DLD1 (cell line): ENCODE measurements around the gene EEF1AKMT2.
"Not testable (repeated sequence)": the region's sequence is repeated elsewhere in the genome, so short reads cannot be mapped to it uniquely, and the experiment has no call there.

Source experiments
- in situ Hi-C: cut with HindIII; loops from 2 replicates; pipeline ENCODE4 v1.10.0; 2017; ENCODE audit warnings: low sequenced_read_pairs

Gene EEF1AKMT2

GRCh38 chr10:124791547-124792348, at the start of gene EEF1AKMT2:
Gene EEF1AKMT2 (minus strand): TSS chr10:124791887. CDS start chr10:124791833, 54 bp downstream.
- in situ Hi-C loops: no loop called here

- in situ Hi-C loops: no loop called here
These were observed 46.0 kb upstream of the EEF1AKMT2 start for GRCh38 chr10:124837687-124838086.

DNA sequence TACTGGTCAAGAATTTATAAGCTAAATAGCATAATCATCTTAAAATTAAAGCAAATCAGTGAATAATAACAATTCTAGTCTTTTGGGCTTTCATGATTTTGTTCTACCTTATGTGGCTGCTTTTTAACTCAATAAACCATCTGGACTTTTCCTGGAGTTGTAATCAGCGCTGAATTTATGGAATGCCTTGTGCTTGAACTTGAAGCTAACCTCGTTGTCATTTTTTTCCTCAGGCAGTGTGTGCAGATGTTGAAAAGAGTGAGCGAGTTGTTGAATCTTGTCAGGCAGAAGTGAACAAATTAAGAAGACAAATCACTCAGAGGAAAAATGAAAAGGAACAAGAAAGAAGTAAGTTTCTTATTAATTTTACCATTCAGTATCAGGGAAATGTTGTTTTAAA, 39.4 kb upstream of the EEF1AKMT2 start:
- in situ Hi-C loops: no loop called here

DNA sequence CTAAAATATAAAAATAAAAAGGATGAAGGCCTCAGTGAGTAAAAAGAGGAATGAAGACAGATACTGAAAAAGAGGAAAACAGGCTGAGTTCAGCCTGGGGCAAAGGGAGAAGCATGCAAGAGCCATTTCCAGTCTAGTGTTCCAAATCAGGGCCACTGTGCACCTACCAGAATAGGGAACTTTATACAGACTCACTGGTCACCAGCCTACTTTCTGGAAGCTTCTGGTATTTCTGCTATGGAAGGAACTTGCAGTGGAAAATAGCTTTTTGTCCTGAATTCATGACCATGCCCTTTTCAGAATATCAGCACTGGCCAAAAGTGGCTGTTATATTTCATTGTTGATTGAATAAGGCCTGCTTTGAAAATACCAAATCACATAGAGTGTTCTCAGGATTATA, 38.8 kb upstream of the EEF1AKMT2 start:
- in situ Hi-C loops: no loop called here

- in situ Hi-C loops: no loop called here
These were observed 37.9 kb upstream of the EEF1AKMT2 start for GRCh38 chr10:124829447-124830115.

DNA sequence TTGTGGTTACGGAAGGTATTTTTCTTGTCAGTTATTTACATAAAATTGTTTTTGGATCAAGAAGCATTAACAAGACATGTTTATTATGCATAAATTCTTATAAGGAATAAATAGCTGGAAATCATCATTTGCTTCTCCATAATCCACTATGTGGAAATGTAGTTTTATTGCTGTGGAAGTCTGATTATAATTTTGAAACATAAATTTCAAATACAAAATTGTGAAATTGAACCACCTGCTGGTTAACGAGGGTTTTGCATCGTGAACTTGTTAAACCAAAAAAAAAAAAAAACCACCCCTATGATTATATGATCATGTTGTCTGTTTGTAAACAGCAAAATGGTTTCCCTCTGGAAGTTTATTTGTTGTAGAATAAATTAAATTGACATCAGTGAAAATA, 35.8 kb upstream of the EEF1AKMT2 start:
- in situ Hi-C loops: no loop called here

- in situ Hi-C loops: no loop called here
These were observed 34.6 kb upstream of the EEF1AKMT2 start for GRCh38 chr10:124826262-124826661.

- in situ Hi-C loops: no loop called here
These were observed 34.0 kb upstream of the EEF1AKMT2 start for GRCh38 chr10:124825702-124826101.

DNA sequence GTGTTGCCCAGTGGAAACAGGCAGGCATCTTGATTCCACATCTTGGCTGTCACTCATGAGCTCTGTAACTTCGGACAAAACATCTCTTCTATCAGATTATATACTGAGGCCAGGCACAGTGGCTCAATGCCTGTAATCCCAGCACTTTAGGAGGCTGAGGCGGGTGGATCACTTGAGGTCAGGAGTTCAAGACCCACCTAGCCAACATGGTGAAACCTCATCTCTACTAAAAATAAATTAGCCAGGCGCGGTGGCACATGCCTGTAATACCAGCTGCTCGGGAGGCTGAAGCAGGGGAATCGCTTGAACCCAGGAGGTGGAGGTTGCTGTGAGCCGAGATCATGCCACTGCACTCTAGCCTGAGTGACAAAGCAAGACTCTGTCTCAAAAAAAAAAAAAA, 33.2 kb upstream of the EEF1AKMT2 start:
- in situ Hi-C loops: not testable (repeated sequence)

DNA sequence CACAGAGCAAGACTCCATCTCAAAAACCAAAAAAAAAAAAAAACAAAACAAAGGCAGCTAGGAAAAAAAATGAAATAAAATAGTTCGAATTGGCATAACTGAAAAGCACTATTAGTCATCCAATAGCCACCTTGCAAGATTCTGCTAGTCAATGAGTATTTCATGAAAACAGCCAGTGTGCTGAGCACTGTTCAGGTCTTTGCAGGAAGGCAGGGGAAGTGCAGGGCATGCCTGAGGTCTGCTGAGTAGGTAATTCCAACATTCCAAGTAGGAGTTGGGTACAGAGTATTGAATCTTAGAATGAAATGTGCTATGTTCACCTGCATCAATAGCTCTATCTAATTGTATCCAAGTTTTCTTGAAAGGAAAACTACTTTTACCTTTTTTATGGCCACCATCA, 32.8 kb upstream of the EEF1AKMT2 start:
- in situ Hi-C loops: no loop called here

GRCh38 chr10:124821520-124821919, 29.8 kb upstream of the EEF1AKMT2 start:
- in situ Hi-C loops: no loop called here

GRCh38 chr10:124820121-124820520, 28.4 kb upstream of the EEF1AKMT2 start:
- in situ Hi-C loops: no loop called here

DNA sequence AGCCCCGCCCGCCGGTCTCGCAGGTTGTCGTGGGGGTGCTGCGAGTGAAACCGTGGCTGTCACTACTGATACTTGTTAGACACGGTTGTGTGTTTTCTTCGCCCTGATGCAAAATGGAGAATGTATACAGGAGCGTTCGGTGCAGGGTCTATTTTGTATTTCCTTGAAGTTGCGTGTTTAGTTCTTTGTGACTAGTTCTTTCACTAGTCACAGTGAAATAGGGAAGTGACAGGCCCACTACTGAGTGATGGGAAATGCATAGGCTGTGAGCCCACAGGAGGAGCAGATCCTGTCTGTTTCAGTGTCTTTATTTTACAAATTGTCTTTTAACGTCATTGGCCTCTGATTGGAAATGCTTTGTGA, 10.6 kb upstream of the EEF1AKMT2 start:
- in situ Hi-C loops: no loop called here

GRCh38 chr10:124799211-124799610, 7.5 kb upstream of the EEF1AKMT2 start:
- in situ Hi-C loops: no loop called here

GRCh38 chr10:124798781-124799180, 7.1 kb upstream of the EEF1AKMT2 start:
- in situ Hi-C loops: no loop called here

DNA sequence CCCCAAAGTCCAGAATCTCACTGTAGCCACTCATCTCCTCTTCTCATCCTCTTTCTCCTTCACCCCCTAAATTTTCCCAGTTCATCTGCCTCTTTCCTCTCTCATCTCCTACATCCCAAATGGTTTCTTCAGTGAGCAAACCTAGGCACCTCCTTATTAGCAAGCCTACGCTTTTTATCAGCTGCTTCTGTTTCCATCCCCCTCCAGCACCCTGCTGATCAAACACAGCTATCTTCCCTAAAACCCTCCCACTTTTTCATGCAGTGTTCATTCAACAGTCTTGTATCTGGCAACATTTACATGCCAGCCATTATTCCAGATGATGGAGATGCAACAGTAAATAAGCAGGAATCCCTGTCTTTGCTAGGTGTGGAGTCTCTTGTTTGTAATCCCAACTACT, 6.7 kb upstream of the EEF1AKMT2 start:
- in situ Hi-C loops: no loop called here

GRCh38 chr10:124792998-124793352, 1.3 kb upstream of the EEF1AKMT2 start:
- in situ Hi-C loops: no loop called here

- in situ Hi-C loops: not testable (repeated sequence)
These were observed 8.8 kb downstream of the EEF1AKMT2 start for GRCh38 chr10:124782900-124783299.

GRCh38 chr10:124768791-124769190, 22.9 kb downstream of the EEF1AKMT2 start:
- in situ Hi-C loops: no loop called here

DNA sequence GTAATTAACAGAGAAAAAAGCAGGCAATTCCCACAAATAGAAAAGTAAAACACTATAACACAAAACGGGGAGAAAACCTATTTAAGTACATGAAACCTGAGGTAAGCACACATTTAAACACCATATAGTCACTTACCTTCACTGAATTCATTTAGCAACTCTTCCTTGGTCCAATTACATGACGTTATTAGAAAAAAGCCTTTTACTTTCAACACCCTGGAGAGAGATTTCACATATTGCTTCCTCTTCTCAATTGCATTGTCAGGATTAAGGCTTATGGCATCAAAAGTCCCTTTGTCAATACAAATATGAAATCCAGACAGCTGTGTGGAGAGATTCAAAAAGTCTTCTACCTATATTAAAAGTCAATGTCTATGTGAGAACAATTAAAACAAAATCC, 26.4 kb downstream of the EEF1AKMT2 start:
- in situ Hi-C loops: no loop called here

GRCh38 chr10:124763267-124763666, 28.4 kb downstream of the EEF1AKMT2 start:
- in situ Hi-C loops: no loop called here

DNA sequence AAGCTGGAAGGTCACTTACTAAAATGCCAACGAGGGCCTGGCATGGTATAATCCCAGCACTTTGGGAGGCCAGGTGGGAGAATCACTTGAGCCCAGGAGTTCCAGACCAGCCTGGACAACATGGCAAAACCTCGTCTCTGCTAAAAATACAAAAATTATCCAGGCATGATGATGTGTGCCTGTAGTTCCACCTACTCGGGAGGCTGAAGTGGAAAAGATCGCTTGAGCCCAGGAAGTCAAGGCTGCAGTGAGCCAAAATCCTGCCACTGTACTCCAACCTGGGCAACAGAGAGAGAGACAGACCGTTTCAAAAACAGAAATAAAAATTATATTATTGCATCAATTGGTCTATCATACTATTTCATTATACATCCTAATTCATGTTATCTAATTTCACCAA, 29.4 kb downstream of the EEF1AKMT2 start:
- in situ Hi-C loops: no loop called here
